IgD-negative memory B cell (primary cell): ENCODE results near the gene NPHP1. TPM values are rescaled to one million over a fixed set of nuclear protein-coding genes. Genes with fewer than 3 reads are reported as not detected.
"Not testable (repeated sequence)": the region's sequence is repeated elsewhere in the genome, so short reads cannot be mapped to it uniquely, and the experiment has no call there.

Experiments used
- H3K27ac Mint-ChIP-seq, 3 donors: one replicate each; pipeline ENCODE4 v1.8.0; 2020 to 2022; ENCODE audit warnings: mild to moderate bottlenecking in 3 of 3, mixed read lengths in 3 of 3, moderate library complexity in 1 of 3
- H3K27me3 Mint-ChIP-seq: one replicate; pipeline ENCODE4 v1.8.0; 2021; ENCODE audit warnings: mixed read lengths
- H3K36me3 Mint-ChIP-seq: one replicate; pipeline ENCODE4 v1.8.0; 2020; ENCODE audit warnings: mild to moderate bottlenecking, mixed read lengths
- H3K4me1 Mint-ChIP-seq, 3 donors: one replicate each; pipeline ENCODE4 v1.8.0; 2020 to 2022; ENCODE audit warnings: mixed read lengths in 3 of 3, mild to moderate bottlenecking in 1 of 3
- H3K4me3 Mint-ChIP-seq, 4 donors: one replicate each; pipeline ENCODE4 v1.8.0; 2020 to 2022; ENCODE audit warnings: mild to moderate bottlenecking in 4 of 4, mixed read lengths in 4 of 4, moderate library complexity in 3 of 4
- H3K9me3 Mint-ChIP-seq, 3 donors: one replicate each; pipeline ENCODE4 v1.8.0; 2020 to 2021; ENCODE audit warnings: mixed read lengths in 3 of 3, mild to moderate bottlenecking in 1 of 3
- polyA plus RNA-seq: library from polyadenylated mRNA; unstranded; fragments of 300-500 nt; fragmentation: Illumina TruSeq; gene quantifications from one replicate; pipeline ENCODE4 v1.2.3, GENCODE V29; 2021

The NPHP1 gene
- polyA plus RNA-seq, 1 donor from 2014 or later, result 2.1 TPM

DNA sequence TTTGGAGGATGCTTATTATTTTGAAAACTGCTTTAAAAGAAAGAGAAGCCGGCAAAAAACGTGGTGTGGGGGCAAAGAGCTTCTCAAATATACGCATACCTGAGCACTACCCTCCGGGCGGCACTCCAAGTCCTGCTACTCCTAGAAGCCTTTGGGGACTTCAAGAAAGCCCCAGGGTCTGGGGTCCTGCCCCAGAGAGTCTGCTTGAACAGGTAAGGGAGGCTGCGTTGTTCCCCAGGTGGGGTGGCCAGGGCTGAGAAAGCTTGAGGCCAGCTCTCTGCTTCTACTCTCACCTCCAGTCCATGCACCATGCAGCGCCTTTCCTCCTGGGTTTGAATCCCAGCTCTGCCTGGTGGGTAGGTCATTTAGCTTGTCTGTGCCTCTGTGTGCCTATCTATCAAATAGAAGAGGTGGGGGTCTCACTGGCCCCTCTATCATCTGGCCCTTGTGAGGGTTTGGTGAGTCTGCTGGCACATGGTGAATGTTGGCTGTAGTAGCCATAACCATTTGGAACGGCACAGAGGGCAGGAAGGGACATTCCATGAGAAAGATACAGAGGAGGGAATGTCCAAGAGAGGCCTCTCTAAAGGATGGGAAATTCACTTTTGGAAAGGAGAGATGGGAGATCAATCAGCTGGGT is 108.7 kb downstream of the NPHP1 start:
- H3K27me3 Mint-ChIP-seq, result peaks cover 2% of the 10 kb centered on the region
- no peak overlapping the region for H3K4me3 Mint-ChIP-seq
- no peak overlapping the region for H3K27ac Mint-ChIP-seq
- H3K9me3 Mint-ChIP-seq, result peaks cover 3 to 4% (median 3%) of the 10 kb centered on the region in 3 donors
- H3K4me1 Mint-ChIP-seq, result peaks cover 0 to 1% (median 0%) of the 10 kb centered on the region in 3 donors
- H3K36me3 Mint-ChIP-seq, result peaks cover 3% of the 10 kb centered on the region

GRCh38 chr2:110094884-110095534 is 109.8 kb downstream of the NPHP1 start:
- not testable (repeated sequence) for H3K27ac Mint-ChIP-seq, H3K36me3 Mint-ChIP-seq, H3K4me1 Mint-ChIP-seq, H3K4me3 Mint-ChIP-seq, H3K9me3 Mint-ChIP-seq, H3K27me3 Mint-ChIP-seq

DNA sequence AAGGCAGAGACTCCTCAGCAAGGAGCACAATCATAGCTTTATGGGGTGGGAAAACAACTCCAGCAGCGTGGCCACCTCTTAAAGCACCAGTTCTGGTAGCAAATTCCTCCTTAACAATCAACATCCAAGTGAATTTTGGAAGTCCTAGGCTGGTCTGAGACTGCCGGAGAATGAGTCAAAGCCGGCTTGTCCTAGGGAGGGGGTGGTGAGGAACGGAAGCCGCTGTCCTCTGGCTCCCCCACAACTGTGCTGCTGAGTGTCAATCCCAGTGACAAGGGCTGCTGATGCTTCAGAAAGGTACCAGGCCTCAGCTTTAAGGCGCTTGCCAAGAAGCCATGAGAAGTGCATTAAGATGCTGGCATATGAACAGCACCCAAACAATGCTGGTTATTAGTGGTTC is 110.9 kb downstream of the NPHP1 start:
- H3K36me3 Mint-ChIP-seq, H3K4me3 Mint-ChIP-seq: not testable (repeated sequence)

DNA sequence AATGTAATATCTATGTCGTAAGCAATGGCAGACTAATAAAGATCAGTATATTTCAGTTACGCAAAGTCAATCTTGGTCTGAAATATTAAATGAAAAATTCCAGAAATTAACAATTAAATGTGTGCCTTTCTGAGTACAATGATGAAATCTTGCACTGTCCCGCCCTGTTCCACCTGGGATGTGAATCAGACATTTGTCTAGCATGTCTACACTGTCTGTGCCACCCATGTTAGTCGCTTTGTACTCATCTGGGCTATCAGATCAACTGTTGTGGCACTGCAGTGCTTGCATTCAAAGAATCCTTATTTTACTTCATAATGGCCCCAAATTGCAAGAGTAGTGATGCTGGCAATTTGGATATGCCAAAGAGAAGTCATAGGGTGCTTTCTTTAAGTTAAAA is 114.6 kb downstream of the NPHP1 start:
- H3K27me3 Mint-ChIP-seq, H3K9me3 Mint-ChIP-seq, H3K36me3 Mint-ChIP-seq, H3K4me3 Mint-ChIP-seq, H3K27ac Mint-ChIP-seq, H3K4me1 Mint-ChIP-seq: not testable (repeated sequence)

More for the DNA sequence above, 110.9 kb downstream of the NPHP1 start:
- not testable (repeated sequence) for H3K27ac Mint-ChIP-seq, H3K9me3 Mint-ChIP-seq, H3K27me3 Mint-ChIP-seq, H3K4me1 Mint-ChIP-seq

- H3K36me3 Mint-ChIP-seq, H3K9me3 Mint-ChIP-seq, H3K4me3 Mint-ChIP-seq, H3K4me1 Mint-ChIP-seq, H3K27ac Mint-ChIP-seq, H3K27me3 Mint-ChIP-seq: not testable (repeated sequence)
These were observed 121.1 kb downstream of the NPHP1 start for GRCh38 chr2:110083757-110084156.

DNA sequence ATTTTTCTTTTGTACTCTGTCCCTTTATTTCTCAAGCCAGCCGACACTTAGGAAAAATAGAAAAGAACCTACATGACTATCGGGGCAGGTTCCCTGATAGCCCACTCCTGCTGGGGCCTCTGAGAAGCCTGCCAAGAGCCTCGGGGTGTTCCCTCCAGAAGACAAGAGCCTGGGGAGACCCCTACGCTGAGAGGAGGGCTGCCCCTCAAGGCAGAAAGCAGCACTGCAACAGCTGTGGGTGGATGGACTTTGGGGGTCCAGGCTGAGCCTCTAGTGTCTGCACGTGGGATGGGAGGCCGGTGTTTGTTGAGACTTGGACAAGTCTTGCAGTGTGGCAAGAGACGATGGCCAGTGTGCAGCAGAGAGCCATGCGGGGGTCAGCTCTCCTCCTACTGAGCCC is 121.7 kb downstream of the NPHP1 start:
- H3K9me3 Mint-ChIP-seq, H3K36me3 Mint-ChIP-seq, H3K4me3 Mint-ChIP-seq: not testable (repeated sequence)

DNA sequence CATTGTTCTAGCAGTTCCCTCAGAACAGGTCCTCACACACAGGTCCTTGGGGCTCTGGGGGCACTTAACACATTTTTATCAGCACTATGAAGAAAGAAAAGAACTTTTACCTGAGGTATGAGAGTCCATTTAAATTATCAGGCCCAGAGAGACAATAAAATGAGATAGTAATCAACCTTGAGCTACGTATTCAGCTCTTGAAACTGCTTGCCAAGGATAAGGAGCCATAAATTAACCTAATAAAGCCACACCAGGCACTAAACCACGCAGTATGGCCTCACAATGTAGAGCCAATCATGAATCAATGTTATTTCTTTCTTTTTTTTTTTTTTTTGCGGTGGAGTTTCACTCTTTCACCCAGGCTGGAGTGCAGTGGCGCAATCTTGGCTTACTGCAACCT is 126.7 kb downstream of the NPHP1 start:
- H3K27me3 Mint-ChIP-seq, H3K4me1 Mint-ChIP-seq, H3K4me3 Mint-ChIP-seq, H3K9me3 Mint-ChIP-seq, H3K36me3 Mint-ChIP-seq, H3K27ac Mint-ChIP-seq: not testable (repeated sequence)

More for the DNA sequence above, 121.7 kb downstream of the NPHP1 start:
- not testable (repeated sequence) for H3K4me1 Mint-ChIP-seq, H3K27me3 Mint-ChIP-seq, H3K27ac Mint-ChIP-seq

GRCh38 chr2:110075896-110076295 is 128.9 kb downstream of the NPHP1 start:
- H3K36me3 Mint-ChIP-seq, H3K27me3 Mint-ChIP-seq, H3K4me1 Mint-ChIP-seq, H3K27ac Mint-ChIP-seq, H3K9me3 Mint-ChIP-seq, H3K4me3 Mint-ChIP-seq: not testable (repeated sequence)

Other genes starting within 250 kb of the NPHP1 start
- gene MALL, start 89.2 kb downstream of the NPHP1 start, polyA plus RNA-seq, result not detected
- gene MTLN, start 7.5 kb upstream of the NPHP1 start, polyA plus RNA-seq, result 112 TPM